ENCODE results near the gene KDM2A. TPM values are rescaled to one million over a fixed set of nuclear protein-coding genes. Genes with fewer than 3 reads are reported as not detected.
"Not testable (repeated sequence)": the region's sequence is repeated elsewhere in the genome, so short reads cannot be mapped to it uniquely, and the experiment has no call there.

The KDM2A gene
- total RNA-seq, 1 experiment from 2014 or later = 16.2 TPM

DNA sequence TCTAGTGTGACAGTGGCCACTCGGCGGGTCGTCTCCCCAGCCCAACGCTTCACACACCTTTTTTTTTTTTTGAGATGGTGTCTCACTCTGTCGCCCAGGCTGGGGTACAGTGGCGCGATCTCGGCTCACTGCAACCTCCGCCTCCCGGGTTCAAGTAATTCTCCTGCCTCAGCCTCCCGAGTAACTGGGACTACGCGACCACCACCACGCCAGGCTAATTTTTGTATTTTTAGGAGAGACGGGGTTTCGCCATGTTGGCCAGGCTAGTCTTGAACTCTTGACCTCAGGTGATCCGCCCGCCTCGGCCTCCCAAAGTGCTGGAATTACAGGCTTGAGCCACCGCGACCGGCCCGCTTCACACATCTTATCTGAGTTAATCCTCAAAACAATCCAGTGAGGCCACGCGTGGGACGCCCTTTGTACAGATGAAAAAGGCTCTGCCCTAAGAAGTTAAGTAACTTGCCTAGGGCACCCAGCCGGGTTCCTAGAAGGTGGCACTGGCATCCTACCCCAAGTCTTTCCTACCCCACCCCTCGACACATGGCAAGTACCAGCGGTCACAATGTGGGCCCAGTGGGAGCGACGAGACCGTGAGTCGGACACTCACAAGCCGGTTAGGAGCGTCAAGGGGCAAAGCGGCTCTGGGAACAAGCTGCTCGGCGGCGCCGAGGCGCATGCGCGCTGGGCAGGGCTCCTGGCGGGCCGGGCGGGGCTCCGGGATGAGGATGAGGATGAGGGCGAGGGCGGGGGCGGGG, 142.0 kb downstream of the KDM2A start:
- DNase-seq (ENCODE audit: low spot score) = not testable (repeated sequence)

DNA sequence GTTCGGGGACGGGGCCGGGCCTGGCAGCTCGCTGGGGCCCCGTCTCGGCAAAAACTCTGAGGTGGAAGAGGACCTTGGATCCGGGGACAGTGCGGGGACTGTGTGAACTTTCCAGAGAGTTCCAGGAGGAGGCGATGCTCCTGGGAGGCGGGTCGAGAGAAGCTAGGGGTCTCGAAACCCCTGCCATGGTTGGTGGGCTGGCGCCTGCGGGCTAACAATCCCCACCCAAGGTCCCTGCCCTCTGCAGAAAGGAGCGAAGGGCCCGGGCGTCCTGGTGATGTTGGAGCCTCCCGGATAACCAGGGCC, 142.5 kb downstream of the KDM2A start:
- no peak for DNase-seq (ENCODE audit: low spot score)

DNA sequence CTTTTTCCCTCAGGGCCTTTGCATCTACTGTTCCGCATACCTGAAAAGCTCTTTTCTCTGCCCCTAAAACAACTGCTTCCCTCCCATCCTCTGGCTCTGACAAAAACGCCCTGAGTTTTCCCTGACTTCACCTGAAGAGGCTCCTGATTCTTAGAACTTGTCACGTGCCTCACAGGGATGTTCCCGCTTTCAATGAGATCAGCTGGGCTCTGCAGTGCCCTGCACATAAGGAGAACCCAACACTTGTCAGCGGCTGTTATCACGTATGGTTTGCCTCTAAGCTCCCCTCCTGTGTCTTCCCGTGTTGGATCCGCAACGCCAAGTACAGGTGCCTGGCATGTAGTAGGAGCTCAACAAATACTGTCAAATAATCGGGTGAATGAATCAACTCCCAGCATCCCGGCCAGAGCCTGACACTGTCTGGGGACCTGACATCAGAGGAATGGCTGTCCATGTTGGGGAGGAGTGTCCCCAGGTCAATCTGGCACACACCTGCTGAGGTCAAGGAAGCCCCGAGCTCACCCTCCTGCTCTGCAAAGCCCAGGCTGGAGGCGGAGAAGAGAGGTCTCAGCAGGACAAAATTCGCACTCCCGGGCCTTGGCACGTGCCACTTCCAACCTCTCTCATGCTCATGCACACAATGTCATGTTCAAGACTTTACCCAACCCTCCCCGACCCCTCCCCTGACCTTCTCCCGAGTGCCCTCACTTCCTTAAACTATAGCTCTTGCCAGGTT, 143.1 kb downstream of the KDM2A start:
- no peak for DNase-seq (ENCODE audit: low spot score)

DNA sequence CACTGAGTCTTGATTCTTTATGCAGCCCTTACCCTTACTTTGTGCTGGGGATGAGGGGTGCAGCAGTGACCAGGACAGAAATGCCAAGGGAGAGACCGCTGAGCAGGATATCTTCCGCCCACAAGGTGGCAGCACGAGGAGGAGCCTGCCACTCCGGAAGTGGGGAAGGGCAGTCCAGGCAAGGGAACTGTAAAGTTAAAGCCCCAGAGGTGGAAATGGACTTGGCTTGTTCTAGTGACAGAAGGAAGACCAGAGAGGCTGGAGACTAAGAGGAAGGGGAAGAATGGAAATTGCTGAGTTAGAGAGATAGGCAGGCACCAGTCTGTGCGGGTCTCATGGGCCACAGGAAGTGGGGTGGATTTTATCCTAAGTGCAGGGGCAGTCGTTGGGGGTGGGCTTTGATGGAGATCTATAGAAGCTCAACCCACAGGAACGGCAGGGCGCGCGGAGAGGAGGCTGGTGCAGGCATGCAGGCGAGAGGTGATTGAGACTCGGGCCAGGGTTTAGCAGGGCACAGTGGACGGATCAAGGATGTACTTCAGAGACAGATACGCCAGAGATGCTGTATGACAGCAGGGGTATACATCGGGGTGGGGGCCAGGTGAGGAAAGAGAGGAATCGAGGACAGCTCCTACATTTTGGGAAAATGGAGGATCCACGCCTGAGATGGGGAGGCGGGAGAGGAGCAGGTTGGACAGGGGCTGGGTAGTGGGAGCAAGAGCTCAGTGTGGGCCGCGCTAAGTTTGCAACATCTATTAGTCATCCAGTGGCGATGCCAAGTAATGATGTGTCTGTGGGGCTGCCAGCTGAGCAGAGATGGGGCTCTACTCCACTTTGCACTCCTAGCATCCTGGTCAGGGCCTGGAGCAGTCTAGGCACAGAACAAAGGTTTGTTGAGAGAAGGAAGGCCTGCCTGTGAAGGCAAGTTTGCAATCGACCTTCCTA, 143.9 kb downstream of the KDM2A start:
- peak; percentile 77 for DNase-seq (ENCODE audit: low spot score)

DNA sequence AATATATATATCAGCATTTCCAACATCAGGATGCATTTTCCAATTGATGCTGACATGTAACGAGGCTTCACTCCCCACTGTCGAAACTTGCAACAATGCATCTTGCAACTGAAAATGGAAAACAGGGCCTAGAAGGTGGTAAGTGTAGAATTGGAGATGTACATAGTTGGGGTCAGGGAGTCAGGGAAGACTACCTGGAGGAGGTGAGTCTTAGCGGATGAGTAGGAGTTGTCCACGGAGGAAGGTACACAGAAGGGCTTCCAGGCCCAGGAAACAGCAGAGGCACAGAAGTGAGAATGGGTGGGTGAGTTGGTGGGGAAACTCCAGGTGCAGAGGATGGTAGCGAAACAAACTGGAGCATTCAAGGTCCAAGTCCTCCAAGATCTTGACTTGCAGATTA, 145.2 kb downstream of the KDM2A start:
- DNase-seq (ENCODE audit: low spot score) = no peak

DNA sequence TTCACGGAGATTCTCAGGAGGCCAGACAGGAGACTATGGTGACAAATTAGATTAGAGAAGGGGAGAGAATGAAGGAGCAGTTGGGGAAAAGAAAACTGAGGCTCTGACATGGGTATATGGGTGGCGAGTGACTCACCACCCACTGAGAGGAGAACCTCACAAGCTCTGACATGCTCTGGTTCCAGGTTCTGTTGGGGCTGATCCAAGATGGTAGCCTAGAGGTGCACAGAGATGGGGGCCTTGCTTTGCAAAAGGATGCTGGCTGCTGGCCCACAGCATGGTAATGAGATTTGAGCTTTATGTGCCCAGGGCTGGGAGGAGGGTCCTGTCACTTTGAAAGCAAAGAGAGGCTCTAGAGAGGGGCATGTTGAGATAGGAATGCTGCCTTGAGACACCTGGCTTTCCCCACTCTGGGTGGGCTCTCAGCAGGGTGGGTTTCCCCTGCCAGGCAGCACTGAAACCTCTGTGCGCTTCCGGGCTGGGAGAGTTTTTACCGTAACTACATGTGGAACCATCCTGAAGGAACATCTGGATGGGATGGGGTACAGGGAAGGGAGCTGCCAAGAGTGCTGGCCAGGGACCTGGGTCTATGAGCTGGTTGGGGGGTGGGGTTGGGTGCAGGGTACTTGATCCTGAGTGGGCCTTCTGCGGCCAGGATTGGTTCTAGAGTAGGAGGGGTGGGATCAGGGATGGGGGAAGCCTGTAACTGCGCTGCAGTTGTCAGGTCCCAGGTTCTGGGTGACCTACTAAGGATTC, 146.0 kb downstream of the KDM2A start:
- DNase-seq (ENCODE audit: low spot score) = no peak

DNA sequence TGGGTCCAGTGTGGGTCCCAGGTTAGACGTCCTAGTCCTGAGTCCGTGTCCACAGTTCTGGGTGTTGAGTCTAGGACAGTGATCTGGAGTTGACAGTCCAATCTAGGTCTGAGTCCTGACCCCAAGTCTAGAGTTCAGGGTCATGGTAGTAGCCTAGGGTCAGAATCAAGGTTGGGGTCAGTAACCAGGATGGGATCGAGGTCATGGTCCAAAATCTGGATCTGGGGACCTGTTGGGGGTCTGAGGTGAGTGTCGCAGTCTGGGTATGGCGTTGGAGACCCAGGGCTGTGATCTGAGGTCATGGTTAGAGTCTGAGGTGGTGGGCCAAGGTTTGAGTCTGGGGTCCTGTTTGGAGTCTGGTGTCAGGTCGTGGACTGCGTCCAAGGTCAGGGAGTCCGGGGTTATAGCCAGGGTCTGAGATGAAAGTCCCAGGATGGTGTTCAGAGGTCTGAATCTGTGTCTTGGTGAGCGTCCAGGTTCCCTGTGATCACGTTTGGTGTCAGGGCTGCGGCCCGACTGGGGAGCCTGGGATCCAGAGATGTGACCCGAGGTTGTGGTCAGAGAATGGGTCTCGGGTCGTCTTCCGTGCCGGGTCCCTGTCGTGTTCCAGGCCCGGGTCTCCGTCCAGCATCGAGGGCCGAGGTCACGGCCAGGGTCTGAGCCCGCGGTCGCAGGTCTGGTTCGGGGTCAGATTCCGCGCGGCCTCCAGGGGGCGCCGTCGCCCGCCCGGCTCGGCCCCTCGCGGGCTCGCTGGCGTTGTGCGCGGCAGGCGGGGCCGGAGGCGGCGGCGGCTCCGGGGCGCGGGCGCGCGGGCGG, 146.8 kb downstream of the KDM2A start:
- no peak for DNase-seq (ENCODE audit: low spot score)

DNA sequence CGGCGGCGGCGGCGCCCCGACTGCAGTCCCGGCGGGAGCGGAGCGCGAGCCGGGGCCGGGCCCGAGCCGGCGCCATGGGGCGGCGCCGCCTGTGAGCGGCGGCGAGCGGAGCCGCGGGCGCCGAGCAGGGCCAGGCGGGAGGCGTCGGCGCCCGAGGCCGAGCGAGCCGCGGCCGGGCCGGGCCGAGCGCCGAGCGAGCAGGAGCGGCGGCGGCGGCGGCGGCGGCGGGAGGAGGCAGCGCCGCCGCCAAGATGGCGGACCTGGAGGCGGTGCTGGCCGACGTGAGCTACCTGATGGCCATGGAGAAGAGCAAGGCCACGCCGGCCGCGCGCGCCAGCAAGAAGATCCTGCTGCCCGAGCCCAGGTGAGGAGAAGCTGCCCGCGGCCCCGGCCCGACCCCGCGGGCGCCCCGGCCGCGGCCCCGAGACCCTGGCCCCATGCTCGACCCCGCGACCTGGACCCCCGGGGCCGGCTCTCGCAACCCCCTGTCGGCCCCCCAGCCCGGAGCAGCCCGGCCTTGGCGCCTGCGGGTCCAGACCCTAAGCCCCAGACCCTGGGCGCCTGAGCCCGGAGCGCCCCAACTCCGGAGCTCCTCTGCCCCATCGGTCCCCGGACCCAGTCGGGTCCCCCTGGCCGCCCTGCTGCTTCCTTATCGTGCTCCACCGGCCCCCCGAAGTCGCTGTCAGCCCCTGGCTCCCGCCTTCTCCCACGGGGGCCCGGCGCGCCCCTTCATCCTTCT, 147.6 kb downstream of the KDM2A start, which contains the start of gene GRK2:
Gene GRK2 (plus strand): TSS at position 25 of the 739 bp plus-strand sequence. CDS start 227 bp downstream, at position 252.
- no peak for DNase-seq (ENCODE audit: low spot score)

DNA sequence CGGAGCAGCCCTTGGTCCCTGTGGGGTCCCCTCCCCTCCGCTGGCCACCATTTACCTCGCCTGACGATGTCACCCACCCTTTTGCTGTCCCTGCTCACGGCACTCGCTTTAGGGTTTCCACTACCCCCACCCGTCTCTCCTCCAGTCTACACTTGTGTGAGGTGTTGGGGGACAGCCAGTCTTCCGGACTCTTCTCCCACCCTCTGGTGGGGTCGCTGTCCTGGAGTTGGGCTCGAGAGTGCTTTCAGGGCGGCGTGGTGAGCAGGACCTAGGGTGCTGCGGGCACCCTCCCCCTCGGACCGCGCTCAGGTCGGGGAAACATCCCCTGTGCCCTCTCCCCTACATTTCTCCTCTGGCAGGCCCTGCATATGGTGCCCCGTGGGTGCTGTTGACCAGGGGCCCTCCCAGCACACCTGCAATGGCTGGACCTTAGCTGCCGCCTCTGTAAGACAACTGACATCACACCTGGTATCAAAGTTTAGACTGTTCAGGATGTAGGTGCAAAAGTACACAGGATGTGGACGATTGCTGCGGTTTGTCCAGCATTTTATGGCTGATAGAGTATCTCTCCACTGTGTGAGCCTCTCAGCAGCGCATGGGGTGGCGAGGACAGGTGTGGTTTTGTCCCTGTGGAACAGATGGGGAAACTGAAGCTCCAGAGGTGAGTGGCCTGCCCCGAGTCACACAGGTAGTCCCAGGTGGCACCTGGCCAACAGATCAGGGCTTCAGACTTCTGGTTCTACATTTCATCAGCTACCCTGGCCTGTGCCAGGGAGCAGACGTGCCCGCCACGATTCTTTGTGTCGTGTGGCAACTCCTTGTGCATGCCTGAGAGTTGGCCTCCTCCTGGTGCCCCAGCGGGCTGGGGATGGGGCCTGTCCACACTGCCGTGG, 148.4 kb downstream of the KDM2A start:
- no peak for DNase-seq (ENCODE audit: low spot score)

DNA sequence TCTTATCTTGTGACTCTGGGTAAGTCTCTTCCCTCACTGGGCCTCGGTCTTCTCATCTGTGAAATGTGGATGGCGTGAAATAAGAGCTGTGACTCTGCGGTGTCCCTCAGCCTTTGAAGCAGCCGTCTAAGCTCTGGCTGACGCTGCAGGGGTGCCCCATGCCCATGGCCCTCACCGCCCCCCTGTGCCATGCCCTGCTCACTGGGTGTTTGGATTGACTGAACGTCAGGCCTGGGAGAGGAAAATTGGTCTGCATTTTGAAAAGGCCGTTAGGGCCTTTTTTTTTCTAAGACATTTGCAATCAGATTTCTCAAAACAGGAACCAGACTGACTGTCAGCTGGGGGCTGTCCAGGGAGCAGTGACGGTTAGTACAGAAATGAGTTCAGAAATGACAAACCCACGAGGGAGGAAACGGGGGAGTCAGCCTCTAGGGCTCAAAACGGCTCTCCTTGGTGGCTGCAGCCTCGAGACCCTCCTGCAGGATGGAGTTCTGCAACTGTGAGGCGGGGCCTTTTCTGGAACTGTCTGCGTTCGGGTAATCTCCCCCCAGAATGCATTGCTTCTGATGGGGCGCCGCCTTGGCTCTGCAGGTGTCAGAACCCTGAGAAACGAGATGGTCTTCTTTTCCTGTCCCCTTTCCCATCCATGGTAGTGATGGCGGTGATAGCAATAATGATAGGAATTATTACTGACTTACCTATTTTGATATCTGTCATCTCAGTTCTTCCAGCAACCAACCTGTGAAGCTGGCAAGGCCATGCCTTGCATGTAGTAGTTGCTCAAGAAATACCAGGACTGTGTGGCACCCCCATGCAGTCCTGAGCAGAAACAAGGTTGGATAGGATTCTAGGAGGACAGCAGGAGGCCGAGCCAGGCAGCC, 149.3 kb downstream of the KDM2A start:
- no peak for DNase-seq (ENCODE audit: low spot score)

DNA sequence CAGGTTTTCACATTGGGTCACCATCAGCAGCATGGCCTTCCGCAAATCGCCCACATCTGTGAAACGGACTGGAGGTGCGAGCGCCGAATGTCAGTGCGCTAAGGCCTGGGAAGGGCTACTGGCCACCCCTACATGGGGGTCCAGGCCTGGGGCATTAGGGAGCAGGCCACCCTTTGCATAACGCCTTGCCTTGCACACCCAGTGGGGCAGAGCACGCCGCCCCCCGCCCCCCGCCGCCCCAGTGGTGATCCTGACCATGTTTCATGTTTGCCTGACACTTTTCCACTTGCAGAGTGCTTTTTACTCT, 149.9 kb downstream of the KDM2A start:
- no peak for DNase-seq (ENCODE audit: low spot score)

DNA sequence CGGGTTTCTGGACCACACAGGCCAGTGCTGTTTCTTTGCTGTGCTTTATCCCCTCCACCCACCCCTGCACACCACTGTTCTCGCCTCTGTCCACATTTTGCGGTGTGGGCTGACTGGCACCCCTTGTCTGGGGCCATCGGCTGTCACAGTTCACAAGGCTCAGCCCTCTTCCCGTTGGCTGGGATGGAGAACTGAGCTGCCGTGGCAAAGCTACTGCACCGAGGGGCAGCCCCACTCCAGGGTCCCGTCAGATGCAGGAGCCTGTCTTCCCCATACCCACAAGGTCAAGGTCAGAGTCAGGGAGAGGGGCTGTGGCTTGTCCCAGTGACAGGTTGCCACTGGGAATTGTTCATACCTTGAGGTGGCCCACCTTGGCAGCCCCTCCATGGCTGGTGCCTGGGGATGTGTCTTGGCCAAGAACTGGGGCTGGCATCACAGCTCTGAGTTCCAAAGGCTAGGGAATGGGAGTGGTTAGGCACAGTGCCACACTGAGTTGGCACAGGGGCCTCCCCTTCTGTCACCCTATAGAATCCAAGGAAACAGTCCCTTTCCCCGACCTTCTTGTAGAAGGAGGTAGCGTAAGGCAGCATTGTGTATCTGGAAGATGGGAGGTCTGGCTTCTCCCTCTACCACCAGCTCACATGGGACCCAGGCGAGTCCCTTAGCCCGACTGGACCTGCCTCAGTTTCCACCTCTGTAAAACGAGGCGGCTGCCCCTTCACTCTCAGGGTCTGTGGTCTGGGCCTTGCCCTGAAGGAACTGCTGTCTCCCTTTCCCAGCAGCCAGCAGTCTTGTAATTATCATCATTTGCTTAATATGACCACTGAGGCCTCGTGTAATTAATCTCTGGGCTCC, 150.6 kb downstream of the KDM2A start:
- no peak for DNase-seq (ENCODE audit: low spot score)

DNA sequence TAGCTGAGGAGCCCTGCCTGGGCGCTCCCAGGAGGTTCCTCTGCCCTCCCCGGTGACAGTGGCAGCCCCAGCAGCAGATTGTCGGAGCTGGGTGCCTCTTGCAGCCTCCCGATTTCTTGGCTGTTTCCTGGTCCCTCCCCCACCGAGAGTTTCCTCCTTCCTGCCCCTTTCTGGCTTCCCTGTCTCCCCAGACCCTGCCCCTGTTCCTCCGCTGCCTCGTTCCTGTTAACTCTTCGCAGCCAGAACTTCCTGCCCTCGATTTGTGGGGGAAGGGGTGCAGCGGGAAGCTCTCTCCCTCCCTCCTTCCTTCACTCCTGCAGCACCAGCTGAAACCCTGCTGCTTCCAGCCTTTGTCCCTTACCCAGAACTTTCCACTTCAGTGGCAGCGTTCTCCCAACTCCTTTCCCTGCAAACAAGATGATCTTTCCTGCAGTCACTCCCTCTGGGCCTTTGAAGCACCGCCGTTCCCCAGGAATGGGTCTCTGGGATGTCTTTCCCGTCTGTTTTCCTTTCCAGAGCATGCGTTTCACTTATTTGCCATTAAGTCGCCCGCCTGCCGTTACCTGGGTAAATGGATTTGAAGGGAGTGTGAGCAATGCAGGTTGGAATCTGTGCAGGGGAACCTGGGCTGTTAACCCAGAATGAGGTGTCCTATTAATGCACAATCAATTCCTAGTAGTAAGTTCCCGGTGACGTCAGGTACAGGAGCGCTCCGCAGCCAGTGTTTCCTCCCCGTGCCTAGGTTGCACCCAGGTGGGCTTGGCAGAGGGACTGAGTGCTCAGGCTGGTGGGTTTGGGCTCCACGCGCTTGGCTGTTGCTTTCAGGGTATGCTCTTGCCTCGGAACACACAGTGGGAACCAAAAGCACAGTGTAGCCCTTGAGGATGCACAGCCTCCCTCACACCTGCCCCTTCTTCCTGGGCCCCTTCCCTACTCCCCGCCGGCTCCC, 151.5 kb downstream of the KDM2A start:
- DNase-seq (ENCODE audit: low spot score) = no peak

DNA sequence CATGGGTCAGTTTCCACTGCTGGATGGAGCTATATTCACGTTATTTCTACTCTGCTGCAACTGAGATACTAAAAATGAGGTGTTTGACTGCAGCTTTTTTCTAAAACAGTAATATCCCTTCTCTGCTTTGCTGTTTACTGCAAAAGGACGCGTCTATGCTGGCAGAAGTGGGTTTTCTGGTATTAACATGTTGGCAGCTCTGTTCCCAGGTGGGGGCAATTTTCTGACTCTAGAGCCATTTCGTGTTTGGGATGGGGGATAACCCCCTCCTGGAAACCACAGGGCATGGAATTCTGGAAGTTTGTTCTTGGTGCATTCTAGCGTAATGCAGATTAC, 152.1 kb downstream of the KDM2A start:
- no peak for DNase-seq (ENCODE audit: low spot score)

DNA sequence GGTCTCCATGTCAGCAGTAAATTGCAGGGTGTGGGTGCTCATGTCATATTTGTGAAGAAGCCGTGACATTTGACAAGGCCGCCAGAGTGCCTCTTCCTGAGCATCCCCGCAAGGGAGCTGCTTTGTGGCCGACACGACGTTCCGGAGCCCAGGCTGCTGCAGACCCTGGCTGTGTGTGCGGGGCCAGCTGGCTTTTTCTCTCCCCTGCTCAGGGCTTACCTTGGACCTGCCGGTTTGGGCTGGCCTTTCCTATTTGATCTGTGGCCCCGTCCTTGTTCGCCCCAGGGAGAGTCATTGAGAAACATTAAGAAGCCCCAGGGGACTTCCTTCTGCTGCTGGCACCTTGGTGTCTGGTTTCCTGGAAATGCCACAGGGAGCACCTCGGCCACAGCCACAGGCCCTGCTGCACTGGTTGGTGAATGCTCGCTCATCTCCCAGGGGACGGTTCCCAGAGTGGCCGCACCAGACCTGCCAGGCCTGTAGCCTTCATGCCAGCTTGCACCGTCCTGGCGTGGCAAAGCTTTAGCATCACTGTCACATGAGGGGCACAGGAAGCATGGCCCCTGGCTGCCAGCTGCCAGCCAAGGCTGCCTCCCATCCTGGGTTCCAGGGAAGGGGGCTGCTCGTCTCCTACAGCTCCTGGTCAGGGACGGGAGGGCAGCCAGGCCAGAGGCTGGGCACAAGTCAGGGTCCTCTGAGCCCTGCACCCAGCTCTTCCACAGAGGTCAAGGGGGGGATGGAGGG, 152.7 kb downstream of the KDM2A start:
- DNase-seq (ENCODE audit: low spot score) = no peak

Measured in H4 (cell line).